H1 (cell line): Measurements from ENCODE around the gene ATP5PB. TPM values are rescaled to one million over a fixed set of nuclear protein-coding genes. Genes with fewer than 3 reads are reported as not detected.

Experiments used
- CTCF ChIA-PET: fragments of 300-600 bp; sonication (Branson Sonifier 250); formaldehyde crosslinking; loops from one replicate; lab custom pipeline; 2021; ENCODE audit not compliant: partially characterized antibody; lab: Charles Lee
- POLR2A ChIA-PET: fragments of 300-600 bp; sonication (Branson Sonifier 250); formaldehyde crosslinking; loops from one replicate; lab custom pipeline; 2021; ENCODE audit warnings: inconsistent platforms; ENCODE audit not compliant: partially characterized antibody; lab: Charles Lee
- DNase-seq, 2 experiments: peaks; one replicate each; pipeline versions ENCODE4 v3.0.0 to v3.0.0-alpha.2; 2010 to 2022; ENCODE audit warnings: low spot score in 2 of 2, low read depth in 1 of 2, mixed read lengths in 1 of 2
- FAIRE-seq: peaks from 2 replicates; lab custom pipeline; 2011; peaks lifted over from hg19 to GRCh38; lab: Jason Lieb, UNC
- H2AFZ ChIP-seq: 2 replicates; pipeline ENCODE4 v1.8.1; 2012; ENCODE audit warnings: low read length, inconsistent platforms
- H2AK5ac ChIP-seq: 2 replicates; pipeline ENCODE4 v1.6.1; 2013; ENCODE audit warnings: low read depth, low read length
- H2BK120ac ChIP-seq: replicated peaks from 2 replicates; pipeline ENCODE3; 2013; ENCODE audit warnings: low read depth, low read length, inconsistent platforms
- H2BK12ac ChIP-seq: 2 replicates; pipeline ENCODE4 v1.6.1; 2013; ENCODE audit warnings: low read depth, low read length
- H2BK15ac ChIP-seq: 2 replicates; pipeline ENCODE4 v1.6.1; 2013; ENCODE audit warnings: low read length
- H2BK20ac ChIP-seq: 2 replicates; pipeline ENCODE4 v1.6.1; 2013; ENCODE audit warnings: low read length
- H2BK5ac ChIP-seq: 2 replicates; pipeline ENCODE4 v1.6.1; 2013; ENCODE audit warnings: low read depth, low read length
- H3K14ac ChIP-seq: 2 replicates; pipeline ENCODE4 v1.6.1; 2013; ENCODE audit warnings: inconsistent platforms; ENCODE audit not compliant: insufficient read length
- H3K18ac ChIP-seq: 2 replicates; pipeline ENCODE4 v1.6.1; 2013; ENCODE audit warnings: low read length; ENCODE audit errors: extremely low read depth
- H3K23ac ChIP-seq: 2 replicates; pipeline ENCODE4 v1.6.1; 2013; ENCODE audit warnings: inconsistent platforms; ENCODE audit not compliant: insufficient read length
- H3K23me2 ChIP-seq: 2 replicates; pipeline ENCODE4 v1.6.1; 2013; ENCODE audit warnings: low read depth, low read length
- H3K27ac ChIP-seq: 2 replicates; pipeline ENCODE4 v1.6.1; 2011; ENCODE audit warnings: low read depth, low read length, inconsistent platforms
- H3K27me3 ChIP-seq, 4 experiments: replicated peaks in 1 of 4; 1 replicate in 1 of 4; 2 replicates in 3 of 4; pipeline versions ENCODE4 v1.6.1 to v1.8.1; 2011 to 2013; ENCODE audit warnings: low read length in 3 of 4, mild to moderate bottlenecking in 3 of 4, inconsistent platforms in 2 of 4, mixed read lengths in 2 of 4, moderate library complexity in 1 of 4; ENCODE audit not compliant: control insufficient read depth in 3 of 4, insufficient read depth in 3 of 4; ENCODE audit errors: extremely low read depth in 1 of 4
- H3K36me3 ChIP-seq, 4 experiments: 2 replicates each; pipeline versions ENCODE4 v1.6.1 to v1.8.1; 2011 to 2013; ENCODE audit warnings: mild to moderate bottlenecking in 4 of 4, low read length in 3 of 4, moderate library complexity in 2 of 4, control low read depth in 1 of 4, inconsistent platforms in 1 of 4; ENCODE audit not compliant: insufficient read depth in 4 of 4, control insufficient read depth in 2 of 4
- H3K4ac ChIP-seq: replicated peaks from 2 replicates; pipeline ENCODE3; 2013; ENCODE audit warnings: low read length, low read depth, mixed read lengths, inconsistent platforms; ENCODE audit not compliant: insufficient read length
- H3K4me1 ChIP-seq, 4 experiments: replicated peaks in 1 of 4; 1 replicate in 1 of 4; 2 replicates in 3 of 4; pipeline versions ENCODE4 v1.6.1 to v1.8.1; 2011 to 2013; ENCODE audit warnings: low read length in 3 of 4, inconsistent platforms in 2 of 4, mixed read lengths in 1 of 4; ENCODE audit not compliant: insufficient read depth in 4 of 4, control insufficient read depth in 3 of 4
- H3K4me2 ChIP-seq, 2 experiments: 2 replicates each; pipeline versions ENCODE4 v1.6.1 to v1.8.1; 2011 to 2013; ENCODE audit warnings: low read depth in 2 of 2, low read length in 2 of 2, control low read depth in 1 of 2, inconsistent platforms in 1 of 2, mild to moderate bottlenecking in 1 of 2; ENCODE audit not compliant: insufficient read depth in 1 of 2
- H3K4me3 ChIP-seq, 4 experiments: fragments of 200-600, 300-600 bp in 1 of 4; sonication (generic), shearing (Covaris generic), sonication (Bioruptor Twin) in 1 of 4; 2 replicates each; pipeline versions ENCODE4 v1.5.1 to v1.8.1; 2011 to 2016; ENCODE audit warnings: low read length in 4 of 4, low read depth in 3 of 4, control low read depth in 2 of 4, inconsistent platforms in 2 of 4, mild to moderate bottlenecking in 2 of 4, mixed read lengths in 1 of 4, moderate library complexity in 1 of 4; ENCODE audit not compliant: insufficient read depth in 2 of 4; ENCODE audit errors: extremely low read depth in 1 of 4
- H3K56ac ChIP-seq: replicated peaks from 2 replicates; pipeline ENCODE3; 2013; ENCODE audit warnings: low read depth, mild to moderate bottlenecking, mixed read lengths, low read length, inconsistent platforms; ENCODE audit not compliant: insufficient read length
- H3K79me1 ChIP-seq: 2 replicates; pipeline ENCODE4 v1.6.1; 2013; ENCODE audit warnings: low read depth, low read length, control low read depth
- H3K79me2 ChIP-seq, 2 experiments: 2 replicates each; pipeline versions ENCODE4 v1.6.1 to v1.8.1; 2012 to 2013; ENCODE audit warnings: low read length in 2 of 2, mild to moderate bottlenecking in 2 of 2, inconsistent platforms in 1 of 2; ENCODE audit not compliant: insufficient read depth in 2 of 2, control insufficient read depth in 1 of 2
- H3K9ac ChIP-seq, 4 experiments: replicated peaks in 1 of 4; 1 replicate in 1 of 4; 2 replicates in 3 of 4; pipeline versions ENCODE4 v1.6.1 to v1.8.1; 2011 to 2013; ENCODE audit warnings: low read depth in 3 of 4, low read length in 3 of 4, control low read depth in 2 of 4, mild to moderate bottlenecking in 2 of 4, moderate library complexity in 2 of 4, inconsistent platforms in 1 of 4; ENCODE audit errors: extremely low read depth in 1 of 4
- H3K9me3 ChIP-seq, 2 experiments: 2 replicates each; pipeline versions ENCODE4 v1.6.1 to v1.8.1; 2012 to 2013; ENCODE audit warnings: mild to moderate bottlenecking in 2 of 2, moderate library complexity in 2 of 2, control low read depth in 1 of 2, inconsistent platforms in 1 of 2, low read depth in 1 of 2, low read length in 1 of 2, mixed read lengths in 1 of 2; ENCODE audit not compliant: insufficient read depth in 2 of 2
- H4K20me1 ChIP-seq, 2 experiments: replicated peaks in 1 of 2; 2 replicates each; pipeline versions ENCODE3 to v1.8.1; 2011 to 2013; ENCODE audit warnings: inconsistent platforms in 2 of 2, low read length in 2 of 2, mild to moderate bottlenecking in 1 of 2; ENCODE audit not compliant: insufficient read depth in 2 of 2, control insufficient read depth in 1 of 2
- H4K5ac ChIP-seq: 2 replicates; pipeline ENCODE4 v1.6.1; 2013; ENCODE audit warnings: low read length, low read depth, mixed read lengths, inconsistent platforms; ENCODE audit not compliant: insufficient read length
- H4K8ac ChIP-seq: 2 replicates; pipeline ENCODE4 v1.8.0; 2013; ENCODE audit warnings: mild to moderate bottlenecking, moderate library complexity, low read length, inconsistent platforms; ENCODE audit not compliant: insufficient read depth; ENCODE audit errors: extremely low read depth
- H4K91ac ChIP-seq: replicated peaks from 2 replicates; pipeline ENCODE3; 2013; ENCODE audit warnings: low read length, mixed read lengths, inconsistent platforms; ENCODE audit not compliant: insufficient read length
- CBX5 ChIP-seq: fragments of 300-800, 300-1000 bp; sonication (generic); IDR thresholded peaks from 2 replicates; pipeline ENCODE4 v1.7.1; 2016; ENCODE audit warnings: antibody characterized with exemption, low read length, low read depth
- CEBPB ChIP-seq: IDR thresholded peaks from 2 replicates; pipeline ENCODE4 v1.6.1; 2012; ENCODE audit warnings: low read depth, low read length
- JUND ChIP-seq: IDR thresholded peaks from 2 replicates; pipeline ENCODE4 v1.6.1; 2011; ENCODE audit warnings: mild to moderate bottlenecking, improper control_type of control experiment, low read length
- KDM4A ChIP-seq: IDR thresholded peaks from one replicate; pipeline ENCODE4 v1.7.1; 2012; ENCODE audit warnings: low read depth, mild to moderate bottlenecking, moderate library complexity, low read length, inconsistent platforms; ENCODE audit not compliant: severe bottlenecking
- NANOG ChIP-seq: IDR thresholded peaks from 2 replicates; pipeline ENCODE4 v1.6.1; 2011; ENCODE audit warnings: low read length, low read depth, mild to moderate bottlenecking, inconsistent platforms; ENCODE audit not compliant: insufficient read depth, poor library complexity, severe bottlenecking
- RBBP5 ChIP-seq: IDR thresholded peaks from 2 replicates; pipeline ENCODE4 v1.7.1; 2012; ENCODE audit warnings: low read depth, mild to moderate bottlenecking, inconsistent platforms, low read length, moderate library complexity, borderline replicate concordance
- RNF2 ChIP-seq: fragments of 200-900, 300-1000 bp; sonication (generic); IDR thresholded peaks from 2 replicates; pipeline ENCODE4 v1.7.1; 2016; ENCODE audit warnings: borderline replicate concordance, low read depth, mild to moderate bottlenecking, antibody characterized with exemption, low read length; ENCODE audit not compliant: poor library complexity, severe bottlenecking; ENCODE audit errors: missing control alignments
- SIN3A ChIP-seq, 2 experiments: IDR thresholded peaks in 1 of 2; conservative IDR thresholded peaks in 1 of 2; 2 replicates each; pipeline ENCODE4 v1.6.1; 2011 to 2012; ENCODE audit warnings: low read length in 2 of 2, improper control_type of control experiment in 1 of 2, low read depth in 1 of 2, mild to moderate bottlenecking in 1 of 2
- WGBS, 2 experiments: shearing (Covaris generic) in 1 of 2; methylation state at CpG; one replicate each; pipeline versions ENCODE4 v1.1.6 to v1.1.7; 2013 to 2015; ENCODE audit warnings: low lambda C conversion rate in 2 of 2, mixed read lengths in 2 of 2, inconsistent platforms in 1 of 2, low coverage in 1 of 2, missing lambda C conversion rate in 1 of 2; ENCODE audit not compliant: insufficient replicate concordance in 2 of 2, insufficient coverage in 1 of 2, insufficient read length in 1 of 2; ENCODE audit errors: extremely low coverage in 1 of 2, missing lambda C conversion rate in 1 of 2; 5-methylcytosine and 5-hydroxymethylcytosine counted together
- polyA plus RNA-seq, 7 experiments: library from polyadenylated mRNA; depleted of rRNA in 3 of 7; stranded (reverse) in 5 of 7; unstranded in 2 of 7; fragments of >200 nt in 5 of 7; fragments of 200-250 nt in 2 of 7; gene quantifications; 1 replicate in 5 of 7; 2 replicates in 1 of 7; 4 replicates in 1 of 7; pipeline versions ENCODE4 v1.2.1 to v1.2.3, GENCODE V29; 2011 to 2013; ENCODE audit warnings: missing spikeins in 2 of 7, mixed read lengths in 2 of 7
- total RNA-seq: library from RNA; stranded (reverse); fragmentation: NEBNext Ultra II Directional; extraction: Animal tissue kit (Norgen Biotek cat#: 25700); gene quantifications from 2 replicates; pipeline ENCODE4 v1.2.1, GENCODE V29; 2021
- TF ChIP-seq, protein P1 (sequence below): IDR thresholded peaks from 2 replicates; pipeline ENCODE4 v1.6.1; 2012; ENCODE audit warnings: inconsistent platforms
- TF ChIP-seq, protein P2 (sequence below), 3 experiments: IDR thresholded peaks; 1 replicate in 2 of 3; 2 replicates in 1 of 3; pipeline versions ENCODE4 v1.5.1 to v1.6.1; 2011; ENCODE audit warnings: low read length in 3 of 3, mild to moderate bottlenecking in 3 of 3, inconsistent platforms in 2 of 3, low read depth in 1 of 3, moderate library complexity in 1 of 3; ENCODE audit not compliant: insufficient read depth in 1 of 3; ENCODE audit errors: control extremely low read depth in 1 of 3

ATP5PB gene
- total and polyA plus RNA-seq, 2 of the 8 experiments (the other 6 are each of a cell fraction or from before 2014, with no cell fraction given) = 232 to 262 TPM

DNA sequence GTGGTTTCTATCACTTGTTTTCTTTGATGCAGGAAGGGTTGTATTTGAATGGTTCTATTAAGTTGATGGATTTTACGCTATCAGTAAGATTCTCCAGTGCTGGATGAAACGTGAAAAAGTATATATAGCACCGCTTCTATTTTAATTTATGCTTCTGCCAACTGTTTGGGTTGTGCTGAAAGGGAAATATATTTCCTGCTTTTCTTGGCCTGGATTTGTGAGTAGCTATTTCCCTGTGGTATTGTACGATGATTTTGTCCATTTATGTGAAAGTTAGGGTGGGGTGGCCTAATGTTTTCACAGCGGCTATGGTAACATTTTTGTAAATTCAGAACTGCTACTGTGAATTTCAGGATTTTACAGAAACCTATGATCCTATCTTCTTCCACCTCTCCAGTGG, 24.8 kb downstream of the ATP5PB start:
- CTCF ChIA-PET = no interaction called here
- H2AFZ ChIP-seq = no peak overlapping the region
- no peak overlapping the region for H3K4me2 ChIP-seq
- H2BK12ac ChIP-seq = no peak overlapping the region
- no peak overlapping the region for H2BK5ac ChIP-seq
- H3K27ac ChIP-seq = no peak overlapping the region
- no peak overlapping the region for H3K9ac ChIP-seq
- no peaks in the 10 kb centered on the region for H3K79me2 ChIP-seq
- H3K9me3 ChIP-seq = no peaks in the 10 kb centered on the region
- H3K14ac ChIP-seq = no peak overlapping the region
- H3K56ac ChIP-seq = no peak overlapping the region
- H3K79me1 ChIP-seq = no peaks in the 10 kb centered on the region
- no peak overlapping the region for H2BK15ac ChIP-seq
- POLR2A ChIA-PET = interaction anchor here (1.7 kb wide), 1 partner anchor 23 kb away, joined by 4 read pairs; no protein-coding TSS in a partner anchor
- no peaks in the 10 kb centered on the region for H3K27me3 ChIP-seq
- H3K23me2 ChIP-seq = no peaks in the 10 kb centered on the region
- no peaks in the 10 kb centered on the region; a peak in 1 of 8 replicates for H3K36me3 ChIP-seq
- H4K91ac ChIP-seq = no peak overlapping the region
- WGBS, 2 experiments = 89% methylated on average over 5 of the region's 5 CpGs; no CpG with 5 or more reads in 1 of the 2 experiments
- no peak overlapping the region for H3K23ac ChIP-seq
- H4K20me1 ChIP-seq = no peaks in the 10 kb centered on the region
- H4K5ac ChIP-seq = no peak overlapping the region
- no peaks in the 10 kb centered on the region for H3K4me1 ChIP-seq
- H4K8ac ChIP-seq = no peak overlapping the region
- no peak overlapping the region for H3K18ac ChIP-seq
- H3K4ac ChIP-seq = no peak overlapping the region
- H2AK5ac ChIP-seq = no peak overlapping the region
- DNase-seq (no peak), FAIRE-seq (no peak)
- no peak overlapping the region for H2BK20ac ChIP-seq
- H2BK120ac ChIP-seq = no peak overlapping the region
- H3K4me3 ChIP-seq = no peak overlapping the region
- TF ChIP-seq SIN3A (conservative IDR thresholded peaks at IDR 0.05 in 1 of 2, IDR thresholded peaks at IDR 0.05 in 1 of 2; ENCODE audit: low read depth in 1 of 2, low read length in 2 of 2) (no peak), JUND (no peak), RBBP5 (no peak), CBX5 (no peak), RNF2 (no peak), CEBPB (no peak), NANOG (no peak), KDM4A (no peak)
- TF ChIP-seq, protein P1, sequence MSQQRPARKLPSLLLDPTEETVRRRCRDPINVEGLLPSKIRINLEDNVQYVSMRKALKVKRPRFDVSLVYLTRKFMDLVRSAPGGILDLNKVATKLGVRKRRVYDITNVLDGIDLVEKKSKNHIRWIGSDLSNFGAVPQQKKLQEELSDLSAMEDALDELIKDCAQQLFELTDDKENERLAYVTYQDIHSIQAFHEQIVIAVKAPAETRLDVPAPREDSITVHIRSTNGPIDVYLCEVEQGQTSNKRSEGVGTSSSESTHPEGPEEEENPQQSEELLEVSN = no peak
- TF ChIP-seq, protein P2, sequence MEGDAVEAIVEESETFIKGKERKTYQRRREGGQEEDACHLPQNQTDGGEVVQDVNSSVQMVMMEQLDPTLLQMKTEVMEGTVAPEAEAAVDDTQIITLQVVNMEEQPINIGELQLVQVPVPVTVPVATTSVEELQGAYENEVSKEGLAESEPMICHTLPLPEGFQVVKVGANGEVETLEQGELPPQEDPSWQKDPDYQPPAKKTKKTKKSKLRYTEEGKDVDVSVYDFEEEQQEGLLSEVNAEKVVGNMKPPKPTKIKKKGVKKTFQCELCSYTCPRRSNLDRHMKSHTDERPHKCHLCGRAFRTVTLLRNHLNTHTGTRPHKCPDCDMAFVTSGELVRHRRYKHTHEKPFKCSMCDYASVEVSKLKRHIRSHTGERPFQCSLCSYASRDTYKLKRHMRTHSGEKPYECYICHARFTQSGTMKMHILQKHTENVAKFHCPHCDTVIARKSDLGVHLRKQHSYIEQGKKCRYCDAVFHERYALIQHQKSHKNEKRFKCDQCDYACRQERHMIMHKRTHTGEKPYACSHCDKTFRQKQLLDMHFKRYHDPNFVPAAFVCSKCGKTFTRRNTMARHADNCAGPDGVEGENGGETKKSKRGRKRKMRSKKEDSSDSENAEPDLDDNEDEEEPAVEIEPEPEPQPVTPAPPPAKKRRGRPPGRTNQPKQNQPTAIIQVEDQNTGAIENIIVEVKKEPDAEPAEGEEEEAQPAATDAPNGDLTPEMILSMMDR (IDR thresholded peaks at IDR 0.05; ENCODE audit: control extremely low read depth in 1 of 3, insufficient read depth in 1 of 3, low read depth in 1 of 3, low read length in 3 of 3) = no peak
